Measurements from ENCODE around the gene BCLAF1. TPM values are rescaled to one million over a fixed set of nuclear protein-coding genes. Genes with fewer than 3 reads are reported as not detected.
"Not testable (repeated sequence)": the region's sequence is repeated elsewhere in the genome, so short reads cannot be mapped to it uniquely, and the experiment has no call there.

The BCLAF1 gene
- total and polyA plus RNA-seq, 12 donors: 13.1 to 102 (median 92.2) TPM

DNA sequence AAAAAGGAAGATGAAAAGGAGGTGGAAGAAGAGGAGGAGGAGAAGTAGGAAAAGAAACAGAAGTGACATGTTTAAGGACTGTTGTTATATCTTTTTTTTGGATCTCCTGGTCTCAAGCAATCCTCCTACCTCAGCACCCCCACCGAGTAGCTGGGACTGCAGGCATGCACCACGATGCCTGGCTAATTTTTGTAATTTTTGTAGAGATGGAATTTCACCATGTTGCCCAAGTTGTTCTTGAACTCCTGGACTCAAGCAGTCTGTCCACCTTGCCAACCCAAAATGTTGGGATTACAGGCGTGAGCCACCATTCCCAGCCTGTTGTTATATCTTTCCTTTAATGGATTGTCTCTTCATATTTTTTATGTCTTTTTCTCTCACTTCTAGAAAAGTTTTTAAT, 19.5 kb upstream of the BCLAF1 start:
- H3K27ac ChIP-seq: no peak overlapping the region
- no peaks in the 10 kb centered on the region for H3K4me1 ChIP-seq
- no peaks in the 10 kb centered on the region for H3K36me3 ChIP-seq
- TF ChIP-seq, protein P1, sequence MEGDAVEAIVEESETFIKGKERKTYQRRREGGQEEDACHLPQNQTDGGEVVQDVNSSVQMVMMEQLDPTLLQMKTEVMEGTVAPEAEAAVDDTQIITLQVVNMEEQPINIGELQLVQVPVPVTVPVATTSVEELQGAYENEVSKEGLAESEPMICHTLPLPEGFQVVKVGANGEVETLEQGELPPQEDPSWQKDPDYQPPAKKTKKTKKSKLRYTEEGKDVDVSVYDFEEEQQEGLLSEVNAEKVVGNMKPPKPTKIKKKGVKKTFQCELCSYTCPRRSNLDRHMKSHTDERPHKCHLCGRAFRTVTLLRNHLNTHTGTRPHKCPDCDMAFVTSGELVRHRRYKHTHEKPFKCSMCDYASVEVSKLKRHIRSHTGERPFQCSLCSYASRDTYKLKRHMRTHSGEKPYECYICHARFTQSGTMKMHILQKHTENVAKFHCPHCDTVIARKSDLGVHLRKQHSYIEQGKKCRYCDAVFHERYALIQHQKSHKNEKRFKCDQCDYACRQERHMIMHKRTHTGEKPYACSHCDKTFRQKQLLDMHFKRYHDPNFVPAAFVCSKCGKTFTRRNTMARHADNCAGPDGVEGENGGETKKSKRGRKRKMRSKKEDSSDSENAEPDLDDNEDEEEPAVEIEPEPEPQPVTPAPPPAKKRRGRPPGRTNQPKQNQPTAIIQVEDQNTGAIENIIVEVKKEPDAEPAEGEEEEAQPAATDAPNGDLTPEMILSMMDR (IDR thresholded peaks at IDR 0.05): no peak
- H3K4me3 ChIP-seq: no peak overlapping the region
- intact Hi-C loops (cut with DNase I): no loop called here
- H3K9me3 ChIP-seq: no peaks in the 10 kb centered on the region
- DNase-seq (no peak), ATAC-seq (no peak)
- H3K27me3 ChIP-seq: peaks cover 0 to 6% (median 0%) of the 10 kb centered on the region in 7 donors
- 68 to 87% methylated on average over 3 of the region's 3 CpGs for WGBS, 2 donors

DNA sequence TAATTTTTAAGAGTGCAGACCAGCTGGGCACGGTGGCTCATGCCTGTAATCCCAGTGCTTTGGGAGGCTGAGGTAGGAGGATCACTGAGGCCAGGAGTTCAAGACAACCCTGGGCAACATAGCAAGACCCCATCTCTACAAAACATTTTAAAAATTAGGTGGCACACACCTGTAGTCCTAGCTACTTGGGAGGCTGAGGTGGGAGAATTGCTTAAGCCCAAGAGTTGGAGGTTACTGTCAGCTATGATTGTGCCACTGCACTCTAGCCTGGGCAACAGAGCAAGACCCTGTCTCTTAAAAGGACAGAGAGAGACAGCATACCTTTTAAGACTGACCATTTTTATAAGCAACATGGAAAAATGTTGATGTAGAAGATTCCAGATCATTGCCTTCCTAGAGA, 18.8 kb upstream of the BCLAF1 start:
- H3K36me3 ChIP-seq; DNase-seq; H3K4me1 ChIP-seq; H3K27ac ChIP-seq; H3K9me3 ChIP-seq; H3K27me3 ChIP-seq; ATAC-seq; H3K4me3 ChIP-seq; intact Hi-C loops (cut with DNase I): not testable (repeated sequence)
- WGBS, 2 donors: 86 to 88% methylated on average over 1 of the region's 1 CpG

DNA sequence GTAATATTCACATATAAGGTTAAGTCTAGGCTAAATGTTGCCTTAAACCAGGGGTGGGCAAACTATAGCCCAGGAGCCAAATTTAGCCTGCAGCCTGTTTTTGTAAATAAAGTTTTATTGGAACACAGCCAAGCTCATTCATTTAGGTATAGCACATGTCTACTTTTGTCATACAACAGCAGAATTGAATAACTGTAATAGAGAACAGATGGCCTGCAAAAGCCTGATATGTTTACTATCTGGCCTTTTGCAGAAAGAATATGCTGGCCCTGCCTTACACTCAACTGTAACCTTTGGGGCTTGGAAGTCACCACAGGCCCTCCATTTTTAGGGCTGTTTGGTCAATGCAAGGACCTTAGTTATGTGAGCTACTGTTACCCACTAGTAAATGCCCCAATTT, 17.7 kb upstream of the BCLAF1 start:
- Histone ChIP-seq H3K27ac (no peak overlapping the region), H3K4me3 (no peak overlapping the region), H3K27me3 (no peaks in the 10 kb centered on the region), H3K36me3 (no peaks in the 10 kb centered on the region), H3K4me1 (no peaks in the 10 kb centered on the region), H3K9me3 (no peaks in the 10 kb centered on the region)
- TF ChIP-seq, protein P1 (IDR thresholded peaks at IDR 0.05): no peak
- no peak for DNase-seq
- intact Hi-C loops (cut with DNase I): no loop called here
- ATAC-seq: no peak

DNA sequence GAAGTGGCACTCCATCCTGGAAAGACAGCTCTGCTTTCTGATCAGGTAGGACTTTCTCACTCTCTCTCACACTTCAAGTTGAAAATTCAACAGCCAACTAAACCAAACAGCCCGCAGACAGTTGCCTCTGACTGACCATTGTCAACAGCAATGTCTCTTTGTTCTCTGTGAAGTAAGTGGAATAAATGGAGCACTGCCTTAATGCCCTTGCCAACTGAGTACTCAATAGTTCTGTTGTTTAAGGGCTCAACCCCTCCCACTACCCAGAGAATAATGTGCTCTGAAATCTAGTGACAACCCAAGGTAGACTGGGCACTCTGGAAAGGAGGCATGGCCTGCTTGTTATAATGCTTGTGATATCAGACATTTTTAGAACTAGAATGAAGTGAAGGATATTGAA, 16.8 kb upstream of the BCLAF1 start:
- TF ChIP-seq, protein P1 (IDR thresholded peaks at IDR 0.05): no peak
- Histone ChIP-seq H3K36me3 (no peaks in the 10 kb centered on the region), H3K4me3 (no peak overlapping the region), H3K9me3 (no peaks in the 10 kb centered on the region), H3K27me3 (no peaks in the 10 kb centered on the region), H3K27ac (no peak overlapping the region), H3K4me1 (no peaks in the 10 kb centered on the region)
- 76 to 89% methylated on average over 1 of the region's 1 CpG for WGBS, 2 donors
- intact Hi-C loops (cut with DNase I): no loop called here
- ATAC-seq (no peak), DNase-seq (no peak)

DNA sequence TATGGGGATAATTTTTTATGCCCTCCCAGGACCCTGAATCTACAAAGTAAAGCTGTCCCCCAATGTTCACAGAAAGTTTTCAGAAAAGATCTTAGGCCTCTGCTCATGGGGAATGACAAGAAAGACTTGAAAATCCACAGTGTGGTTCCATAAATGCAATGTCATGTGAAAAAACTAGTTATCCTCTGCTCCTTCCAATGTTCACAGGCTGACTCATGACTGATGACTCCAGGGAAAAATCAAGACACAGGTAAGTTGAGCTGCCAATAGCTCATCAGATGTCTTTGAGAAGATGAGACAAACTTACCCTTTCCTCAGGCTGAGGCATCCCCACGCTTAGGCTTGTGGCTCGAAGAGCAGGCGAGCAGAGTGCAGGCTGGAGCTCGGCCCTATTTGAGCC, 14.8 kb upstream of the BCLAF1 start:
- TF ChIP-seq, protein P1 (IDR thresholded peaks at IDR 0.05): no peak
- WGBS, 2 donors: 95 to 96% methylated on average over 4 of the region's 4 CpGs
- no peaks in the 10 kb centered on the region for H3K36me3 ChIP-seq

More for the DNA sequence above, 14.8 kb upstream of the BCLAF1 start:
- DNase-seq (no peak), ATAC-seq (no peak)
- H3K4me3 ChIP-seq: no peak overlapping the region
- H3K9me3 ChIP-seq: no peaks in the 10 kb centered on the region
- no peaks in the 10 kb centered on the region for H3K4me1 ChIP-seq
- no peaks in the 10 kb centered on the region for H3K27me3 ChIP-seq
- no peak overlapping the region for H3K27ac ChIP-seq
- intact Hi-C loops (cut with DNase I): no loop called here
